GM19238 (cell line): ENCODE measurements around the gene SIGLEC8.
"Not testable (repeated sequence)": the region's sequence is repeated elsewhere in the genome, so short reads cannot be mapped to it uniquely, and the experiment has no call there.

Experiments
- DNase-seq: peaks from one replicate; pipeline ENCODE4 v3.0.0; 2011; ENCODE audit warnings: low spot score; ENCODE audit not compliant: insufficient read length

The SIGLEC8 gene

GRCh38 chr19:51458051-51458645 is at the start of gene SIGLEC8:
Gene SIGLEC8 (minus strand): TSS chr19:51458454. CDS start chr19:51458387, 67 bp downstream.
- DNase-seq, result no peak

GRCh38 chr19:51507640-51508058 is 49.4 kb upstream of the SIGLEC8 start:
- no peak for DNase-seq

- DNase-seq, result no peak
These were observed 48.9 kb upstream of the SIGLEC8 start for GRCh38 chr19:51507192-51507591.

GRCh38 chr19:51505904-51506303 is 47.6 kb upstream of the SIGLEC8 start:
- no peak for DNase-seq

DNA sequence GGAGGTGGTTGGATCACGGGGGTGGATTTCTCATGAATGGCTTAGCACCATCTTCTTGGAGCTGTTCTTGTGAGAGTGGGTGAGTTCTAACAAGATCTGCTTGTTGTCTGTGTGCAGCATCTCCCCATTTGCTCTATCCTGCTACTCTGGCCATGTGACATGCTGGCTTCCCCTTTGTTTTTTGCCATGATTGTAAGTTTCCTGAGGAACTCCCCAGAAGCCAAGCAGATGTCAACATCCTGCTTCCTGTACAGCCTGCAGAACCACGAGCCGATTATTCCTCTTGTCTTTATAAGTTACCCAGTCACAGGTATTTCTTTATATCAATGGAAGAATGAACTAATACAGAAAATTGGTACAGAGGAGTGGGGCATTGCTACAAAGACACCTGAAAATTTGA is 45.6 kb upstream of the SIGLEC8 start:
- DNase-seq, result no peak

- no peak for DNase-seq
These were observed 45.1 kb upstream of the SIGLEC8 start for GRCh38 chr19:51503286-51503817.

GRCh38 chr19:51501594-51502263 is 43.5 kb upstream of the SIGLEC8 start, which contains the start of gene SIGLEC12:
Gene SIGLEC12 (minus strand): TSS chr19:51501800. CDS start chr19:51501733, 67 bp downstream.
- DNase-seq, result no peak

DNA sequence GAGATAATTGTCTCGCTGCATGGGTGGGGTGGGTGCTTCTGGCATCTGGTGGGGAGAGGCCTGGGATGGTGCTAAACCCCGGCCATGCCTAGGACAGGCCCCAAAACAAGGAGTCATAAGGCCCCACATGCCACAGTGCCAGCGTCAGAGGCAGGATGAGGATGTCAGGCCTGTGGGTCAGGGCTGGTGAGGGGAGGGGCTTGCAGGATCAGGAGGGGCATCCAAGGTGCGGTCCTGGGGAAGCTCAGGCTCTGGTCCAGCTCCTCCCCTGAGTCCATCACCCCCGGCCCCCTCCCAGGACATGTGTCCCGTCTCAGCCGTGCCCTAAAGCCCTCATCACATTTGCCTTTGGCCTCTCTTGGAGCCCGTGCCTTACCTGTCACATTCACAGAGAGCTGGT is 42.7 kb upstream of the SIGLEC8 start:
- DNase-seq, result not testable (repeated sequence)

DNA sequence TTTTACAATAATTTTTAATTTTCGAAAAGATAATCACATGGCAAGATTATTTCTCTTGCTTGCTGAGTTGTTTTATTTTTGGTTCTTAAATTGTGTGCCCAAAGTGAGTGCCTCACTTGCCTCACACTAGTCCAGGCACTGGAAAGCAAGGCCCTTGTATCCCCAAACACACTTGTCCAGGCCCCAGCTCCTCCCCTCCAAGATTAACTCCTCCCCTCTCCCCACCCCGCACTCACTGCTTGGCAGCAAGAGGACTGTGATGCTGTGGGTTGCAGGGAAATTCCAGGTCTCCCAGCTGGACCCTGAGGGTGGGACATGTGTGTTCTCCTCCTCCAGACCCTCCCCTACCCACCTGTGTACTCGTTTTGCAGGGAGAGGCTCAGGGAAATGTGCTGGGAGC is 39.4 kb upstream of the SIGLEC8 start:
- DNase-seq, result no peak

DNA sequence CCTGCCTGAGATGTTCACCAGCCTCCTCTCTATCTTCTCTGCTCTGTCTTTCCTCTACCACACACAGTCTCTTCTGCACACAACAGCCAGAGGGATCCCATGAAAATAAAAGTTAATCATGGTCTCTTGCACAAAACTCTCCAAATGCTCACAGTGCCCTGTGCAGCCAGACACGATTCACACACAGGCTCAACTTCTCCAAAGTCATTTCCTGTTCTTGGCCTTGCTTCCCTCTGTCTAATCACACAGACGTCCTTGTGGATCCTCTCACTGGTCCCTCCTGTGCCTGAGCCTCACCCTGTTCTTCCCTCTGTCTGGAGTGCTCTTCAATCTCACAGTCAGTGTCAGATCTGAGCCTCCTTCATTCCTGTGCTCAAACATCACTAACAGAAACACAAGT is 35.5 kb upstream of the SIGLEC8 start:
- DNase-seq, result no peak

DNA sequence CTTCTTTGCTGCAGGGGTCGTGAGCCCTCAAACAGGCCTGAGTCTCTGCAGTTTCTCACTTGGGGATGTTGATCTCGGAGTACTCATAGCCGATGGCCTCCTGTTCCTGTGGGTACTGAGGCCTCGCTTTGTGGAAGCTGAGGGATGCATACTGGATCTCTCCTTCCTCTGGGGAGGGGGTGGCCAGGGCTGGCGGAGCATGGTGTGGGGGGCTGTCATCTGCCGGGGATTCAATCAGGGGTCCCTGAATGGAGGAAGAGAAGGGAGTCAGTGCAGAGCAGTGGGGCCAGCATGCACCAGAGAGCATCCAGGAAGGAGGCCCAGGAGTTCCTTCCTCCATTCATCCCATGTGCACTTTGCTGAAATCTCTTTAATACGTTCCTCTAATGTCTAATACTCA is 33.3 kb upstream of the SIGLEC8 start:
- DNase-seq, result no peak

- DNase-seq, result no peak
These were observed 32.4 kb upstream of the SIGLEC8 start for GRCh38 chr19:51490676-51491075.

DNA sequence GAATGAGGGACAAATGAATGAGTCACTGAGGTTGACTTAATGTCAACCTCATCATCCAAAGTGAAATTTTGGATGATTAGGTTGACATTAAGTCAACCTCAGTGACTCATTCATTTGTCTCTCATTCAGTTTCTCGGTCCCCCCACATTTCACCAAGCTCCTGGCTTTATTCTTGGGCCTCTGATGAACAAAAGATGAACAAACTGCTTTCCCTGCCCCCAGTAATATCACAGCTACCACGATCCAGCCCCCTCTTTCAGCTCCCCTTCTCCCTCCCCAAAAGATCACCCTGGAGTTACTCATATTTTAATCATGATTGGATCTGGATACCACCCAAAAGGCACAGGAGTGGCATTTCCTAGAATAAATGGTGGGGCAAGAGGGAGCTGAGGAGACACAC is 30.9 kb upstream of the SIGLEC8 start:
- DNase-seq, result no peak

DNA sequence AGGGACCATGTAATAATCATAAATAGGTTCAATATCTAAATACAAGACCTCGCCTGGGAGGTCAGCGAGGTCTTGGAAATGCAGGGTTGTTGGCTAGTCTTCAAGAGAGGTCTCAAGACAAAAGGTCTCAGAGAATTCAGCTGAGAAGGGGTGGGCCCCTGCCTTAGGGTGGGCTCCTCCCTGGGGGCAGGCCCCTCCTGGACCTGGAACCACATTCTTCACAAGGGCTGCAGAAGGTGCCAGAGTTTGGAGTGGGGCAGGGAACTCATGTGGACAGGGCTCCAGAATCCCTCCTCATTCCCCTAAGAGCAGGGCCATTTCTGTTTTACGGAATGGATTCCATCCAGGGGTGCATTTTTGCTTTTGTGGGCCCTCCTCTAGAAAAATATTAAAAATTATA is 30.2 kb upstream of the SIGLEC8 start:
- no peak for DNase-seq

DNA sequence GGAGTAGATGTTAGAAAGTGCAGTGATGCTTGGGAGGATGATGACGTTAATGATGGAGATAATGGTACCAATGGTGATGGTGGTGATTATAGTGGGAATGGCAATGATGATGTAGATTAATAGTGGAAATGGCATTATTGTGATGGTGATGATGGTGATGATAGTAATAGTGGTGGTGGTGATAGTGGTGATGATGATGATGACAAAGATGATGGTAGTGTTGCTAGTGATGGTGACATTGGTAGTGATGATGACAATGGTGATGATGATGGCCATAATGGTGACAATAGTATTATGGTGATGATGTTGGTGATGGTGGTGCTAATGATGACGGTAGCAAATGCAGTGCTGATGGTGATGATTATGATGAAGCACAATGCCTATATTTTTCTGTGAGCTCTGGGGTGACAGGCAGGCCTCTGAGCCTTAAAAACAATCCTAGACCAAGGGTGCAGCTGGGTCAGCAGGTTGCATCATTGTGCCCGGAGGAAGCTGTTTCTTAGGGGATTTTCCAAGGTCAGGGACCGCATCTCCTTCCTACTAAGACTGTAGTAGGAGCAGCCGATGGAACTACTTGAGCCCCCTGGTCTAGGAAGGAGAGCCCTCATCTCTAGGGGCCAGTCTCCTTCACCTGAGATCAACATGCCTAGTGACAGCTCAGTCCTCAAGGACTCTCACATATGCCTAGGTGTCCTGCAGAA is 27.9 kb upstream of the SIGLEC8 start:
- no peak for DNase-seq

GRCh38 chr19:51480590-51480989 is 22.3 kb upstream of the SIGLEC8 start:
- DNase-seq, result no peak

GRCh38 chr19:51479531-51480331 is 21.5 kb upstream of the SIGLEC8 start:
- DNase-seq, result no peak

DNA sequence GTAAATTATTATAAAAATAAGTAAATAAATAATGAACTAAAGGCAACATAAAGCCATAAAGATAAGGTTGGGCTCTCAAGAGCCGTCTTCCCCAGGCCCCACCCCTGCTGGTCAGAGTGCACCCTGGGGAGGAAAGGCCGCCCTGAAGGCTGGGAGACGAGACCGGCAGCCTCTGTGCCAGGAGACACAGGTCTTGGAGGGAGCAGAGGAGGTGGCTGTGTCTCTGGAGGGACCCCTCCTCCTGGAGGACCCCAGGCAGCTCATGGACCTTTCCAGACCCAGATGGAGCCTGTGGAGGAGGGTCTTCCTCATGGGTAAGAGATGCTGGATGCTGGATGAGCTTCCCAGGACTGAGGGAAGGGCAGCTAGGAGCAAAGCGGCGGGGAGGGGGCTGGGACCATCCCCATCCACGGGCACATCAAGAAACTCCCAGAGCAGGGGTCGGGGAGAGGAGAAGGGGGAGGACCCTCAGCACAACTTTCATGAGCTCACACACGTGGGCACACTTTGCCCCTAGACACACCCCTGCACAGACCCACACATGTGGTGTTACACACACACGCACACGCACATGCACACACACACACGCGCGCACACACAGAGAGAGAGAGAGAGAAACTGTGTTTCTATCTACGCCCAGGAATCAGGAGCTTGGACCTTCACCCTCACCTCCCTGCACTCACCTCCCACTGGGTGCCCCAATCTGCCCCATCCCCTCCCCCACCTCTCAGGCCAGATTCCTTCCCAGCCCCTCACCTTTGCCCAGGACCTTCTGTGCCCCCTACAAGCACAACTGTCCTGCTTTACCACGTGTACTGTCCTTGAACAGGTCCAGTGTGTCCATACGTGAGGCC is 20.4 kb upstream of the SIGLEC8 start, which contains the start of gene CEACAM18:
Gene CEACAM18, plus strand, starts transcription at position 159 of the 854 bp plus-strand sequence.
- DNase-seq, result no peak

- no peak for DNase-seq
These were observed 19.1 kb upstream of the SIGLEC8 start for GRCh38 chr19:51477344-51477743.

- no peak for DNase-seq
These were observed 17.9 kb upstream of the SIGLEC8 start for GRCh38 chr19:51476164-51476563.
